Epithelial cell of esophagus (primary cell): Measurements from ENCODE around the gene REEP1.

Experiments
- DNase-seq: peaks from one replicate; pipeline ENCODE4 v3.0.0; 2010; ENCODE audit warnings: low read depth
- H3K4me3 ChIP-seq: 2 replicates; pipeline ENCODE4 v1.5.1; 2011; ENCODE audit warnings: mild to moderate bottlenecking, low read length, control low read depth
- CTCF ChIP-seq: IDR thresholded peaks from 2 replicates; pipeline ENCODE4 v1.5.1; 2011; ENCODE audit warnings: low read depth, mild to moderate bottlenecking, low read length, control low read depth, inconsistent platforms; ENCODE audit not compliant: insufficient read depth; ENCODE audit errors: missing control alignments

REEP1 gene

GRCh38 chr2:86338778-86339295 lies 1.4 kb upstream of the REEP1 start:
- TF ChIP-seq CTCF: no peak
- DNase-seq: no peak
- H3K4me3 ChIP-seq: no peak overlapping the region

- DNase-seq: no peak
Measured at GRCh38 chr2:86336675-86337243, 667 bp downstream of the REEP1 start.

DNA sequence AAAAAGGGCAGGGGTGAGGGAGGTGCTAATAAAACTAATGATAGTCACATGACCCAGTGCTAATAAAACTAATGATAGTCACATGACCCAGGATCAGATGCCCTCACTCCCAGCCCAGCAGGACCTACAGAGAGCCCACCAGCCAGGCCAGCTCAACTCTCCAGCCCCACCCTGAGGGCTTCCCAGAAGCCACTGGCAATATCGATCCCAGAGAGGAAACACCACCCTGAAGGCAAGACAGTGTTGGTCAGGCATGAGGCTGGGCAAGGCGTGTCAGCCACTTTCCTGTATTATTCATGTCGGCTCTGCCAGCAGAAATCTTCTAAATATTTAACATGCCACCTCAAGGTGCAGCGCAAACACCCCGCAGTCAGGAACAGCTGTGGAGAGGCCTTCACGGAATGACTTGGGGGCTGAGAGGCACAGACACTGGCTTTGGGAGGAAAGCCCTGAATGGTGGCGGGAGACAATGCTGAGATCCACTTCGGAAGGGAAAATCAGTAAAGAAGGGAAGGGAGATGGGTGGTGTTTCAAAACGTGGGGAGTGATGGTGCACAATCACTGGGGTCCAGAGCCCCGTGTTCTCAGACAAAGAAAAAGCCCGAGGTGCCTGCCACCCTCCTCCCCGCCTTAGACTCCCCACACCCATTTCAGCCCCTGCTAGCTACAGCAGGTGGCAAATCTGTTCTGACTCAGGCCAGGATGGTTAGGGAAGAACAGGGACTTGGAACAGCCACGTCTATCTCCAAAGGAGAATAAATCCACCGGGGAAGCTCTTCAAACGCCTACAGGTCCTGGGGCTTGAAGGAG lies 1.4 kb downstream of the REEP1 start:
- no peak for TF ChIP-seq CTCF

More at GRCh38 chr2:86336675-86337243, 667 bp downstream of the REEP1 start:
- TF ChIP-seq CTCF: no peak
- peak overlapping the region; percentile 10 for H3K4me3 ChIP-seq

GRCh38 chr2:86333378-86333777 lies 4.0 kb downstream of the REEP1 start:
- TF ChIP-seq CTCF: no peak
- no peak for DNase-seq

More for the DNA sequence above, 1.4 kb downstream of the REEP1 start:
- H3K4me3 ChIP-seq: no peak overlapping the region
- DNase-seq: no peak

GRCh38 chr2:86332654-86333053 lies 4.8 kb downstream of the REEP1 start:
- no peak overlapping the region for H3K4me3 ChIP-seq
- no peak for DNase-seq
- no peak for TF ChIP-seq CTCF

More at GRCh38 chr2:86333378-86333777, 4.0 kb downstream of the REEP1 start:
- H3K4me3 ChIP-seq: no peak overlapping the region

- no peak overlapping the region for H3K4me3 ChIP-seq
- TF ChIP-seq CTCF: no peak
- no peak for DNase-seq
Measured at GRCh38 chr2:86331384-86331783, 6.0 kb downstream of the REEP1 start.
